IPS-15b (cell line): ENCODE measurements around the gene VDAC1.

ENCODE experiments used
- H3K27me3 ChIP-seq: one replicate; pipeline ENCODE4 v1.6.1; 2013; ENCODE audit warnings: low read length; ENCODE audit not compliant: control insufficient read depth, insufficient read depth
- H3K36me3 ChIP-seq: one replicate; pipeline ENCODE4 v1.6.1; 2013; ENCODE audit warnings: low read length; ENCODE audit not compliant: control insufficient read depth, insufficient read depth
- H3K4me1 ChIP-seq: one replicate; pipeline ENCODE4 v1.6.1; 2013; ENCODE audit warnings: mild to moderate bottlenecking, low read length; ENCODE audit not compliant: control insufficient read depth, insufficient read depth
- H3K4me3 ChIP-seq: one replicate; pipeline ENCODE4 v1.5.1; 2013; ENCODE audit warnings: low read depth, low read length
- H3K9ac ChIP-seq: one replicate; pipeline ENCODE4 v1.6.1; 2013; ENCODE audit warnings: low read depth, mild to moderate bottlenecking, low read length
- H3K9me3 ChIP-seq: one replicate; pipeline ENCODE4 v1.6.1; 2013; ENCODE audit warnings: mild to moderate bottlenecking, low read length; ENCODE audit not compliant: control insufficient read depth, insufficient read depth

The VDAC1 gene

GRCh38 chr5:134000696-134001453 is 3.9 kb downstream of the VDAC1 start:
- H3K27me3 ChIP-seq = no peaks in the 10 kb centered on the region
- no peaks in the 10 kb centered on the region for H3K9me3 ChIP-seq
- peaks cover 8% of the 10 kb centered on the region for H3K36me3 ChIP-seq
- peaks cover 24% of the 10 kb centered on the region for H3K4me1 ChIP-seq
- H3K4me3 ChIP-seq = no peak overlapping the region
- no peak overlapping the region for H3K9ac ChIP-seq

GRCh38 chr5:134000091-134000511 is 4.7 kb downstream of the VDAC1 start:
- no peaks in the 10 kb centered on the region for H3K27me3 ChIP-seq
- H3K4me1 ChIP-seq = peaks cover 29% of the 10 kb centered on the region
- H3K9ac ChIP-seq = no peak overlapping the region
- no peak overlapping the region for H3K4me3 ChIP-seq
- peaks cover 8% of the 10 kb centered on the region for H3K36me3 ChIP-seq
- no peaks in the 10 kb centered on the region for H3K9me3 ChIP-seq

GRCh38 chr5:133998807-133999206 is 6.0 kb downstream of the VDAC1 start:
- no peaks in the 10 kb centered on the region for H3K27me3 ChIP-seq
- H3K4me1 ChIP-seq = peaks cover 29% of the 10 kb centered on the region
- H3K9ac ChIP-seq = no peak overlapping the region
- peaks cover 8% of the 10 kb centered on the region for H3K36me3 ChIP-seq
- no peaks in the 10 kb centered on the region for H3K9me3 ChIP-seq
- H3K4me3 ChIP-seq = no peak overlapping the region

- H3K4me3 ChIP-seq = no peak overlapping the region
- no peak overlapping the region for H3K9ac ChIP-seq
- H3K4me1 ChIP-seq = peaks cover 29% of the 10 kb centered on the region
- peaks cover 8% of the 10 kb centered on the region for H3K36me3 ChIP-seq
- H3K9me3 ChIP-seq = no peaks in the 10 kb centered on the region
- no peaks in the 10 kb centered on the region for H3K27me3 ChIP-seq
Observed at GRCh38 chr5:133998042-133998441, 6.7 kb downstream of the VDAC1 start.

GRCh38 chr5:133996683-133997252 is 8.0 kb downstream of the VDAC1 start:
- Histone ChIP-seq H3K9ac (no peak overlapping the region), H3K4me3 (no peak overlapping the region), H3K36me3 (peaks cover 4% of the 10 kb centered on the region), H3K9me3 (no peaks in the 10 kb centered on the region), H3K4me1 (peaks cover 29% of the 10 kb centered on the region), H3K27me3 (no peaks in the 10 kb centered on the region)

GRCh38 chr5:133995883-133996563 is 8.8 kb downstream of the VDAC1 start:
- Histone ChIP-seq H3K27me3 (no peaks in the 10 kb centered on the region), H3K9me3 (no peaks in the 10 kb centered on the region), H3K36me3 (peaks cover 4% of the 10 kb centered on the region), H3K9ac (peak overlapping the region; percentile 60), H3K4me1 (peaks cover 27% of the 10 kb centered on the region), H3K4me3 (no peak overlapping the region)

- H3K4me1 ChIP-seq = peaks cover 23% of the 10 kb centered on the region
- peaks cover 6% of the 10 kb centered on the region for H3K36me3 ChIP-seq
- peak overlapping the region; percentile 60 for H3K9ac ChIP-seq
- H3K9me3 ChIP-seq = no peaks in the 10 kb centered on the region
- H3K4me3 ChIP-seq = no peak overlapping the region
- H3K27me3 ChIP-seq = no peaks in the 10 kb centered on the region
Observed at GRCh38 chr5:133995341-133995740, 9.4 kb downstream of the VDAC1 start.

- Histone ChIP-seq H3K36me3 (peaks cover 8% of the 10 kb centered on the region), H3K9me3 (no peaks in the 10 kb centered on the region), H3K27me3 (no peaks in the 10 kb centered on the region), H3K9ac (no peak overlapping the region), H3K4me3 (no peak overlapping the region), H3K4me1 (peaks cover 21% of the 10 kb centered on the region)
Observed at GRCh38 chr5:133994990-133995333, 9.8 kb downstream of the VDAC1 start.

GRCh38 chr5:133994297-133994989 is 10.3 kb downstream of the VDAC1 start:
- Histone ChIP-seq H3K36me3 (peaks cover 10% of the 10 kb centered on the region), H3K27me3 (no peaks in the 10 kb centered on the region), H3K9me3 (no peaks in the 10 kb centered on the region), H3K4me1 (peaks cover 21% of the 10 kb centered on the region), H3K4me3 (no peak overlapping the region), H3K9ac (no peak overlapping the region)

- peaks cover 16% of the 10 kb centered on the region for H3K36me3 ChIP-seq
- H3K4me3 ChIP-seq = no peak overlapping the region
- H3K4me1 ChIP-seq = peaks cover 19% of the 10 kb centered on the region
- no peaks in the 10 kb centered on the region for H3K27me3 ChIP-seq
- no peaks in the 10 kb centered on the region for H3K9me3 ChIP-seq
- H3K9ac ChIP-seq = no peak overlapping the region
Observed at GRCh38 chr5:133993185-133993936, 11.4 kb downstream of the VDAC1 start.

GRCh38 chr5:133992429-133993155 is 12.2 kb downstream of the VDAC1 start:
- Histone ChIP-seq H3K27me3 (no peaks in the 10 kb centered on the region), H3K9ac (no peak overlapping the region), H3K4me1 (peaks cover 18% of the 10 kb centered on the region), H3K4me3 (no peak overlapping the region), H3K9me3 (no peaks in the 10 kb centered on the region), H3K36me3 (peaks cover 19% of the 10 kb centered on the region)
